Naive thymus-derived CD4-positive, alpha-beta T cell (primary cell): ENCODE data around the gene ZNF653. TPM values are rescaled to one million over a fixed set of nuclear protein-coding genes. Genes with fewer than 3 reads are reported as not detected.
"Not testable (repeated sequence)": the region's sequence is repeated elsewhere in the genome, so short reads cannot be mapped to it uniquely, and the experiment has no call there.

Source experiments
- ATAC-seq: fragments of 150-1000 bp; cut with Tn5 transposase; 2 replicates; pipeline ENCODE4 v1.10.0; 2021; ENCODE audit warnings: mild to moderate bottlenecking, moderate library complexity
- CTCF ChIA-PET: fragments of 350-600 bp; sonication (Branson Sonifier 250); formaldehyde crosslinking; loops from one replicate; lab custom pipeline; 2021; ENCODE audit warnings: antibody characterized with exemption; lab: Charles Lee
- POLR2A ChIA-PET: fragments of 350-600 bp; sonication (Branson Sonifier 250); formaldehyde crosslinking; loops from one replicate; lab custom pipeline; 2021; ENCODE audit warnings: antibody characterized with exemption, inconsistent platforms; lab: Charles Lee
- DNase-seq, 9 donors: peaks; one replicate each; pipeline versions ENCODE4 v3.0.0 to v3.0.0-alpha.2; 2020 to 2022; ENCODE audit warnings: mixed read lengths in 1 of 9
- H3K27ac ChIP-seq: one replicate; pipeline ENCODE4 v1.7.0; 2013; ENCODE audit warnings: mild to moderate bottlenecking, low read depth, low read length, moderate library complexity
- H3K27me3 ChIP-seq, 2 donors: one replicate each; pipeline ENCODE4 v1.7.0; 2013; ENCODE audit warnings: low read length in 2 of 2, mild to moderate bottlenecking in 2 of 2, moderate library complexity in 2 of 2; ENCODE audit not compliant: control insufficient read depth in 2 of 2, insufficient read depth in 2 of 2
- H3K36me3 ChIP-seq, 3 experiments: 1 replicate in 2 of 3; 2 replicates in 1 of 3; pipeline ENCODE4 v1.7.0; 2013; ENCODE audit warnings: low read length in 3 of 3, mild to moderate bottlenecking in 3 of 3, moderate library complexity in 1 of 3; ENCODE audit not compliant: insufficient read depth in 3 of 3, control insufficient read depth in 2 of 3
- H3K4me1 ChIP-seq, 2 donors: one replicate each; pipeline ENCODE4 v1.7.0; 2013; ENCODE audit warnings: low read length in 2 of 2, mild to moderate bottlenecking in 2 of 2, moderate library complexity in 1 of 2; ENCODE audit not compliant: control insufficient read depth in 2 of 2, insufficient read depth in 2 of 2
- H3K4me3 ChIP-seq: 2 replicates; pipeline ENCODE4 v1.7.0; 2013; ENCODE audit warnings: mild to moderate bottlenecking, low read length
- H3K9me3 ChIP-seq, 3 experiments: 1 replicate in 2 of 3; 2 replicates in 1 of 3; pipeline ENCODE4 v1.7.0; 2013; ENCODE audit warnings: low read length in 3 of 3; ENCODE audit not compliant: control insufficient read depth in 2 of 3
- H3K27ac Mint-ChIP-seq, 9 donors: one replicate each; pipeline ENCODE4 v1.8.0; 2020 to 2022; ENCODE audit warnings: mixed read lengths in 9 of 9, mild to moderate bottlenecking in 8 of 9, moderate library complexity in 5 of 9, inconsistent platforms in 2 of 9
- H3K27me3 Mint-ChIP-seq, 5 donors: one replicate each; pipeline ENCODE4 v1.8.0; 2021 to 2022; ENCODE audit warnings: mixed read lengths in 5 of 5, mild to moderate bottlenecking in 1 of 5
- H3K36me3 Mint-ChIP-seq, 5 donors: one replicate each; pipeline ENCODE4 v1.8.0; 2020 to 2022; ENCODE audit warnings: mixed read lengths in 5 of 5, mild to moderate bottlenecking in 3 of 5, inconsistent platforms in 1 of 5
- H3K4me1 Mint-ChIP-seq, 7 donors: one replicate each; pipeline ENCODE4 v1.8.0; 2020 to 2022; ENCODE audit warnings: mixed read lengths in 7 of 7, mild to moderate bottlenecking in 3 of 7, inconsistent platforms in 1 of 7
- H3K4me3 Mint-ChIP-seq, 10 donors: one replicate each; pipeline ENCODE4 v1.8.0; 2020 to 2022; ENCODE audit warnings: mild to moderate bottlenecking in 10 of 10, mixed read lengths in 10 of 10, moderate library complexity in 6 of 10, inconsistent platforms in 2 of 10
- H3K9me3 Mint-ChIP-seq, 11 donors: one replicate each; pipeline ENCODE4 v1.8.0; 2020 to 2022; ENCODE audit warnings: mixed read lengths in 11 of 11, mild to moderate bottlenecking in 4 of 11, inconsistent platforms in 1 of 11, moderate library complexity in 1 of 11
- intact Hi-C, 2 donors: fragments of 100-400 bp; cut with micrococcal nuclease; formaldehyde crosslinking; loops; one replicate each; pipeline ENCODE4 v1.15.1; 2023
- microRNA-seq: library from miRNA; unstranded; fragments of <30 nt; microRNA quantifications from one replicate; pipeline ENCODE4 v1.2.0, GENCODE V29; 2022; ENCODE audit warnings: borderline microRNAs expressed
- polyA plus RNA-seq, 2 donors: library from polyadenylated mRNA; unstranded; fragments of 300-500 nt; fragmentation: Illumina TruSeq; gene quantifications; one replicate each; pipeline ENCODE4 v1.2.3, GENCODE V29; 2021
- total RNA-seq, 6 experiments: library from RNA in 5 of 6; stranded (reverse) in 5 of 6; gene quantifications; 1 replicate in 5 of 6; 2 replicates in 1 of 6; pipeline ENCODE4 v1.2.3 and lab custom pipeline; 2021 to 2026

Gene ZNF653
- total and polyA plus RNA-seq, 7 experiments from 2014 or later, result 1.7 to 23.9 (median 11.8) TPM

DNA sequence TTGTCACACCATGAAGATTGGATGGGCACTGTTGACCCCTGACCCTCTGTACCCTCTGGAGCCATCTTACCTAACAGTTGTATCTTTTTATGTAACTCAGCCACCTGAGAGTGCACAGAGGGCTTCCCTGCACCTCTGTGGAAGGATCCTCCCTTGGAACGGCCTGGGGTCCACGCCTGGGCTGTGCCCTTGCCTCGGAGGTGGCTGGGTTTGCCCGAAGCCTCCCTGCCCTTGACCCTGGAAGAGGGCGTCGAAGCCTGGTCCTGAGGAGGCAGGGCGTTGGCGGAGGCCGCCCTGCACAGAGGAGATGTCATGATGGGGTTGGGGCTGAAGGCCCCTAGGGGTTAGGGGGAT, 71.0 kb downstream of the ZNF653 start:
- peak overlapping the region; percentile 77 for H3K27ac ChIP-seq
- Mint-ChIP-seq H3K36me3 (peaks cover 0 to 13% (median 5%) of the 10 kb centered on the region in 5 donors), H3K27me3 (peaks cover 0 to 9% (median 0%) of the 10 kb centered on the region in 5 donors), H3K4me1 (peaks cover 10 to 34% (median 24%) of the 10 kb centered on the region in 7 donors), H3K4me3 (peak overlapping the region; percentile 96 to 100 (median 99)), H3K27ac (peak overlapping the region; percentile 91 to 98 (median 97)), H3K9me3 (no peaks in the 10 kb centered on the region)
- DNase-seq, result no peak
- H3K27me3 ChIP-seq, result no peaks in the 10 kb centered on the region
- no peaks in the 10 kb centered on the region for H3K9me3 ChIP-seq
- POLR2A ChIA-PET, result interaction anchor here (1.0 to 1.9 kb wide), 4 partner anchors 51 to 94 kb away, joined by 4 to 24 read pairs (median 8); partner anchors contain the start of genes ECSIT and SWSAP1
- H3K4me3 ChIP-seq, result peak overlapping the region; percentile 77
- peak; percentile 1 for ATAC-seq
- CTCF ChIA-PET, result interaction anchor here (0.9 to 1.9 kb wide), 3 partner anchors 43 to 57 kb away, joined by 3 to 7 read pairs (median 3); no protein-coding TSS in a partner anchor
- intact Hi-C loops, result loop anchor here (1.0 to 5.0 kb wide), 18 partner anchors 12 to 1716 kb away; partner anchors contain the start of genes CCDC159 (in 2 of the 2), ECSIT (in 2 of the 2), ELOF1 (in 2 of the 2) and TMEM205 (in 2 of the 2)
- peaks cover 0 to 25% (median 7%) of the 10 kb centered on the region in 3 experiments for H3K36me3 ChIP-seq
- peaks cover 13 to 16% of the 10 kb centered on the region in 2 donors for H3K4me1 ChIP-seq

DNA sequence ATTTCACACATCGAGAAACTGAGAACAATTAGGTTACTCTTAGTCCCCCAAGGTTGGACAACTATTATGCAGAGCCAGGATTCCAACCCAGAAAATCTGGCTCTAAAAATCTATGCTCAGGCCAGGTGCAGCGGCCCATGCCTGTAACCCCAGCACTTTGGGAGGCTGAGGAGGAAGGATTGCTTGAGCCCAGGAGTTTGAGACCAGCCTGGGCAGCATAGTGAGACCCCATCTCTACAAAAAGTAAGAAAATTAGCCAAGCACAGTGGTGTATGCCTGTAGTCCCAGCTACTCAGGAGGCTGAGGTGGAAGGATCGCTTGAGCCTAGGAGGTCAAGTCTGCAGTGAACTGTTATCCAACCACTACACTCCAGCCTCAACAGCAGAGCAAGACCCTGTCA, 72.1 kb downstream of the ZNF653 start:
- Histone ChIP-seq H3K36me3 (peaks cover 0 to 18% (median 7%) of the 10 kb centered on the region in 3 experiments), H3K4me1 (peaks cover 13 to 16% of the 10 kb centered on the region in 2 donors)
- CTCF ChIA-PET, H3K9me3 Mint-ChIP-seq, ATAC-seq, H3K4me3 ChIP-seq, H3K27me3 ChIP-seq, POLR2A ChIA-PET, DNase-seq, H3K27ac Mint-ChIP-seq, H3K27me3 Mint-ChIP-seq, H3K9me3 ChIP-seq, H3K27ac ChIP-seq, intact Hi-C loops: not testable (repeated sequence)
- H3K4me3 Mint-ChIP-seq, result peak overlapping the region in 2 of 10 donors; percentile 13 to 23
- peaks cover 0 to 13% (median 5%) of the 10 kb centered on the region in 5 donors for H3K36me3 Mint-ChIP-seq
- peaks cover 10 to 34% (median 24%) of the 10 kb centered on the region in 7 donors for H3K4me1 Mint-ChIP-seq

Small RNA genes lying within 50 kb of the gene (microRNA-seq; reads per million reads assigned to microRNA genes)
- gene MIR7974, result not detected

Other genes starting within 250 kb of the ZNF653 start
- gene DOCK6, start 243.3 kb downstream of the ZNF653 start, total RNA-seq, result 1 to 10 TPM in 2 of 5 experiments, under 1 TPM in 1, not detected in 2; 0.73 to 5.2 (median 1.5) TPM
- not detected for gene DOCK6, start 243.3 kb downstream of the ZNF653 start, polyA plus RNA-seq
- not detected for gene TSPAN16, start 209.7 kb downstream of the ZNF653 start, total RNA-seq
- not detected for gene TSPAN16, start 209.7 kb downstream of the ZNF653 start, polyA plus RNA-seq
- 10 to 100 TPM in 2 of 5 experiments, 1 to 10 TPM in 3; 7.4 to 38.2 (median 8.8) TPM for gene RAB3D, start 166.2 kb downstream of the ZNF653 start, total RNA-seq
- 1 to 10 TPM; 1.4 to 2.3 TPM for gene RAB3D, start 166.2 kb downstream of the ZNF653 start, polyA plus RNA-seq
- gene TMEM205, start 159.6 kb downstream of the ZNF653 start, total RNA-seq, result 10 to 100 TPM; 19.5 to 36.7 (median 29.5) TPM
- gene TMEM205, start 159.6 kb downstream of the ZNF653 start, polyA plus RNA-seq, result 10 to 100 TPM; 66.7 to 81.0 TPM
- gene CCDC159, start 159.3 kb downstream of the ZNF653 start, total RNA-seq, result 10 to 100 TPM; 17.6 to 87.4 (median 84.3) TPM
- 10 to 100 TPM in 1 of 2 donors, 1 to 10 TPM in 1; 10.0 to 19.6 TPM for gene CCDC159, start 159.3 kb downstream of the ZNF653 start, polyA plus RNA-seq
- 10 to 100 TPM in 4 of 5 experiments, 1 to 10 TPM in 1; 2.6 to 31.0 (median 13.7) TPM for gene PLPPR2, start 150.4 kb downstream of the ZNF653 start, total RNA-seq
- 1 to 10 TPM in 1 of 2 donors, under 1 TPM in 1; 0.92 to 1.0 TPM for gene PLPPR2, start 150.4 kb downstream of the ZNF653 start, polyA plus RNA-seq
- 1 to 10 TPM; 3.4 to 4.2 (median 4.0) TPM for gene SWSAP1, start 131.2 kb downstream of the ZNF653 start, total RNA-seq
- gene SWSAP1, start 131.2 kb downstream of the ZNF653 start, polyA plus RNA-seq, result 1 to 10 TPM; 5.9 to 7.3 TPM
- 1 to 10 TPM; 5.1 to 9.5 (median 8.4) TPM for gene EPOR, start 121.5 kb downstream of the ZNF653 start, total RNA-seq
- 10 to 100 TPM in 1 of 2 donors, 1 to 10 TPM in 1; 5.9 to 14.8 TPM for gene EPOR, start 121.5 kb downstream of the ZNF653 start, polyA plus RNA-seq
- not detected for gene RGL3, start 86.5 kb downstream of the ZNF653 start, total RNA-seq
- gene RGL3, start 86.5 kb downstream of the ZNF653 start, polyA plus RNA-seq, result not detected
- gene ODAD3, start 70.7 kb downstream of the ZNF653 start, total RNA-seq, result not detected
- gene ODAD3, start 70.7 kb downstream of the ZNF653 start, polyA plus RNA-seq, result not detected
- 100 to 1,000 TPM; 254 to 332 (median 288) TPM for gene PRKCSH, start 70.2 kb downstream of the ZNF653 start, total RNA-seq
- 10 to 100 TPM; 30.6 to 53.9 TPM for gene PRKCSH, start 70.2 kb downstream of the ZNF653 start, polyA plus RNA-seq
- under 1 TPM in 1 of 5 experiments, not detected in 4; 0.19 TPM for gene ELAVL3, start 24.8 kb downstream of the ZNF653 start, total RNA-seq
- not detected for gene ELAVL3, start 24.8 kb downstream of the ZNF653 start, polyA plus RNA-seq
- 10 to 100 TPM; 25.8 to 50.3 (median 32.5) TPM for gene ECSIT, start 23.3 kb upstream of the ZNF653 start, total RNA-seq
- 10 to 100 TPM; 36.0 to 46.2 TPM for gene ECSIT, start 23.3 kb upstream of the ZNF653 start, polyA plus RNA-seq
- not detected for gene CNN1, start 33.0 kb upstream of the ZNF653 start, total RNA-seq
- gene CNN1, start 33.0 kb upstream of the ZNF653 start, polyA plus RNA-seq, result not detected
- 10 to 100 TPM; 34.0 to 59.8 (median 41.9) TPM for gene ELOF1, start 53.4 kb upstream of the ZNF653 start, total RNA-seq
- gene ELOF1, start 53.4 kb upstream of the ZNF653 start, polyA plus RNA-seq, result 10 to 100 TPM; 80.0 to 95.5 TPM
- 10 to 100 TPM; 17.4 to 29.6 (median 23.9) TPM for gene ACP5, start 71.8 kb upstream of the ZNF653 start, total RNA-seq
- gene ACP5, start 71.8 kb upstream of the ZNF653 start, polyA plus RNA-seq, result 10 to 100 TPM; 14.7 to 21.5 TPM
- gene ZNF627, start 91.6 kb upstream of the ZNF653 start, total RNA-seq, result 10 to 100 TPM in 3 of 5 experiments, 1 to 10 TPM in 2; 5.2 to 15.4 (median 12.3) TPM
- gene ZNF627, start 91.6 kb upstream of the ZNF653 start, polyA plus RNA-seq, result 10 to 100 TPM; 10.7 to 12.3 TPM
- gene ZNF823, start 233.1 kb upstream of the ZNF653 start, total RNA-seq, result 1 to 10 TPM; 1.8 to 6.8 (median 2.8) TPM
- 1 to 10 TPM; 3.7 to 3.8 TPM for gene ZNF823, start 233.1 kb upstream of the ZNF653 start, polyA plus RNA-seq